PC-9 (cell line): ENCODE measurements around the gene CDH20. TPM values are rescaled to one million over a fixed set of nuclear protein-coding genes. Genes with fewer than 3 reads are reported as not detected.

Experiments used
- BruUV-seq: library from RNA; stranded (reverse); fragments of 400-500 nt; replicated peaks from 2 replicates; lab custom pipeline; 2021; lab: Mats Ljungman, UMichigan
- CTCF ChIA-PET: fragments of 300-600 bp; sonication (Branson Sonifier 250); formaldehyde crosslinking; loops from one replicate; lab custom pipeline; 2022; ENCODE audit warnings: antibody characterized with exemption; lab: Charles Lee
- POLR2A ChIA-PET: fragments of 300-600 bp; sonication (Branson Sonifier 250); formaldehyde crosslinking; loops from one replicate; lab custom pipeline; 2022; ENCODE audit warnings: antibody characterized with exemption; ENCODE audit not compliant: unreplicated experiment; lab: Charles Lee
- DNase-seq, 2 experiments: peaks; one replicate each; pipeline versions ENCODE4 v3.0.0 to v3.0.0-alpha.2; 2015 to 2022; ENCODE audit warnings: mixed read lengths in 1 of 2
- H2AFZ ChIP-seq: fragments of 200-600 bp; sonication (generic); 2 replicates; pipeline ENCODE4 v1.8.1; 2017; ENCODE audit warnings: antibody characterized with exemption
- H3F3A ChIP-seq: fragments of 200-600 bp; sonication (generic); 2 replicates; pipeline ENCODE4 v1.8.1; 2017; ENCODE audit warnings: antibody characterized with exemption, mild to moderate bottlenecking, low read depth; ENCODE audit not compliant: insufficient read depth
- H3K27ac ChIP-seq: fragments of 200-600 bp; sonication (generic); 2 replicates; pipeline ENCODE4 v1.6.1; 2016; ENCODE audit warnings: mixed run types
- H3K27me3 ChIP-seq: fragments of 200-600 bp; sonication (generic); 2 replicates; pipeline ENCODE4 v1.6.1; 2016; ENCODE audit warnings: low read depth, mixed run types; ENCODE audit not compliant: insufficient read depth
- H3K36me3 ChIP-seq: fragments of 200-600 bp; sonication (generic); 2 replicates; pipeline ENCODE4 v1.6.1; 2016; ENCODE audit warnings: low read depth, mixed run types
- H3K4me1 ChIP-seq: fragments of 200-600 bp; sonication (generic); replicated peaks from 2 replicates; pipeline ENCODE4 v1.6.1; 2016; ENCODE audit warnings: mixed run types; ENCODE audit not compliant: insufficient read depth
- H3K4me2 ChIP-seq: fragments of 200-600 bp; sonication (generic); 2 replicates; pipeline ENCODE4 v1.6.1; 2017; ENCODE audit warnings: mixed run types
- H3K4me3 ChIP-seq: fragments of 200-600 bp; sonication (generic); 2 replicates; pipeline ENCODE4 v1.6.1; 2016; ENCODE audit warnings: mixed run types
- H3K79me2 ChIP-seq: fragments of 200-600 bp; sonication (generic); 2 replicates; pipeline ENCODE4 v1.6.1; 2017; ENCODE audit warnings: low read depth, mixed run types
- H3K9me2 ChIP-seq: fragments of 200-600 bp; sonication (generic); 2 replicates; pipeline ENCODE4 v1.8.1; 2017; ENCODE audit warnings: mild to moderate bottlenecking; ENCODE audit not compliant: insufficient read depth
- H3K9me3 ChIP-seq: fragments of 200-600 bp; sonication (generic); 2 replicates; pipeline ENCODE4 v1.8.1; 2016; ENCODE audit warnings: low read depth; ENCODE audit not compliant: insufficient read depth
- H4K20me1 ChIP-seq: fragments of 200-600 bp; sonication (generic); 2 replicates; pipeline ENCODE4 v1.8.1; 2017; ENCODE audit not compliant: insufficient read depth
- CTCF ChIP-seq: fragments of 200-600 bp; sonication (generic); conservative IDR thresholded peaks from 2 replicates; pipeline ENCODE4 v1.6.1; 2017; ENCODE audit warnings: mixed run types, antibody characterized with exemption, mild to moderate bottlenecking, moderate library complexity
- EZH2 ChIP-seq: fragments of 200-600 bp; sonication (generic); IDR thresholded peaks from 2 replicates; pipeline ENCODE4 v1.8.0; 2017; ENCODE audit warnings: antibody characterized with exemption, low read depth
- intact Hi-C: fragments of 100-400 bp; cut with micrococcal nuclease; formaldehyde crosslinking; loops from one replicate; pipeline ENCODE4 v1.10.0; 2022; ENCODE audit not compliant: unreplicated experiment
- total RNA-seq: library from RNA; stranded (reverse); gene quantifications from 2 replicates; pipeline ENCODE4 v1.2.3, GENCODE V29; 2021

Gene CDH20
- total RNA-seq, 1 experiment from 2014 or later = not detected

GRCh38 chr18:61335684-61336555 lies 2.7 kb downstream of the CDH20 start:
- Histone ChIP-seq H3K36me3 (no peaks in the 10 kb centered on the region), H3K4me2 (no peak overlapping the region), H3K27me3 (no peaks in the 10 kb centered on the region), H3K79me2 (no peaks in the 10 kb centered on the region), H3K9me2 (no peaks in the 10 kb centered on the region), H3F3A (no peaks in the 10 kb centered on the region), H3K9me3 (no peaks in the 10 kb centered on the region), H3K4me1 (no peaks in the 10 kb centered on the region), H3K27ac (no peak overlapping the region), H2AFZ (no peak overlapping the region), H3K4me3 (no peak overlapping the region), H4K20me1 (no peaks in the 10 kb centered on the region)
- intact Hi-C loops = no loop called here
- CTCF ChIA-PET = no interaction called here
- POLR2A ChIA-PET = no interaction called here
- TF ChIP-seq CTCF = no peak
- no peak for TF ChIP-seq EZH2
- BruUV-seq = no TSS peak
- DNase-seq = no peak

- no peaks in the 10 kb centered on the region for H4K20me1 ChIP-seq
- intact Hi-C loops = no loop called here
- no peak for DNase-seq
- no peak overlapping the region for H3K27ac ChIP-seq
- ChIA-PET POLR2A (no interaction called here), CTCF (no interaction called here)
- H3K4me1 ChIP-seq = no peaks in the 10 kb centered on the region
- TF ChIP-seq EZH2 (no peak), CTCF (no peak)
- no peaks in the 10 kb centered on the region for H3F3A ChIP-seq
- no peaks in the 10 kb centered on the region for H3K36me3 ChIP-seq
- no TSS peak for BruUV-seq
- no peaks in the 10 kb centered on the region for H3K9me3 ChIP-seq
- H3K4me2 ChIP-seq = no peak overlapping the region
- H3K4me3 ChIP-seq = no peak overlapping the region
- H3K79me2 ChIP-seq = no peaks in the 10 kb centered on the region
- H3K9me2 ChIP-seq = no peaks in the 10 kb centered on the region
- H2AFZ ChIP-seq = no peak overlapping the region
- H3K27me3 ChIP-seq = no peaks in the 10 kb centered on the region
Measured at GRCh38 chr18:61336766-61337165, 3.5 kb downstream of the CDH20 start.

GRCh38 chr18:61337527-61337926 lies 4.3 kb downstream of the CDH20 start:
- TF ChIP-seq EZH2 (no peak), CTCF (no peak)
- H3K9me3 ChIP-seq = no peaks in the 10 kb centered on the region
- H3K27me3 ChIP-seq = no peaks in the 10 kb centered on the region
- intact Hi-C loops = no loop called here
- no peaks in the 10 kb centered on the region for H3K4me1 ChIP-seq
- H2AFZ ChIP-seq = no peak overlapping the region
- ChIA-PET POLR2A (no interaction called here), CTCF (no interaction called here)
- no peaks in the 10 kb centered on the region for H3K9me2 ChIP-seq
- no peak overlapping the region for H3K4me3 ChIP-seq
- H3K27ac ChIP-seq = no peak overlapping the region
- no peaks in the 10 kb centered on the region for H3K36me3 ChIP-seq
- H3K4me2 ChIP-seq = no peak overlapping the region
- H3F3A ChIP-seq = no peaks in the 10 kb centered on the region
- H4K20me1 ChIP-seq = no peaks in the 10 kb centered on the region
- no peak for DNase-seq
- no peaks in the 10 kb centered on the region for H3K79me2 ChIP-seq
- BruUV-seq = no TSS peak
